ENCODE results near the gene FN1. TPM values are rescaled to one million over a fixed set of nuclear protein-coding genes. Genes with fewer than 3 reads are reported as not detected.
"Not testable (repeated sequence)": the region's sequence is repeated elsewhere in the genome, so short reads cannot be mapped to it uniquely, and the experiment has no call there.

Gene FN1
- total RNA-seq, 1 experiment from 2014 or later, result 11.1 TPM

DNA sequence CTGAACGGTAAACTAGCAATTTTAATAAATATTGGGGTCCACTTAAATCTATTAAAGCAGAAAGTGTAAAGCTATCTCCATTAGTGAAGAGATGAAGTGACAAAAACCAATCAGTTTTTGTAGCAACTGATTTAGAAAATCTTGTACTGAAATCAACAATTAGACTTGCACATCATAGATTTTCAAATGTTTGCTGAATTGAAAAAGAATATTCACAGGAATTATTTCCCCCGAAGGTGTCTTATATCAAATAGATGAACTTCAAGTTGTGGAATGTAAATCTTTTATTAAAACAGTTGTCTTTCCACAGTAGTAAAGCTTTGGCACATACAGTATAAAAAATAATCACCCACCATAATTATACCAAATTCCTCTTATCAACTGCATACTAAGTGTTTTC lies 75.3 kb downstream of the FN1 start (continued):
- TF ChIP-seq, protein P1, sequence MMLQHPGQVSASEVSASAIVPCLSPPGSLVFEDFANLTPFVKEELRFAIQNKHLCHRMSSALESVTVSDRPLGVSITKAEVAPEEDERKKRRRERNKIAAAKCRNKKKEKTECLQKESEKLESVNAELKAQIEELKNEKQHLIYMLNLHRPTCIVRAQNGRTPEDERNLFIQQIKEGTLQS (IDR thresholded peaks at IDR 0.05), result no peak
- TF ChIP-seq POLR2AphosphoS5 (IDR thresholded peaks at IDR 0.05; ENCODE audit: low read depth, low read length), result no peak
- TF ChIP-seq, protein P2, sequence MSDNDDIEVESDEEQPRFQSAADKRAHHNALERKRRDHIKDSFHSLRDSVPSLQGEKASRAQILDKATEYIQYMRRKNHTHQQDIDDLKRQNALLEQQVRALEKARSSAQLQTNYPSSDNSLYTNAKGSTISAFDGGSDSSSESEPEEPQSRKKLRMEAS (IDR thresholded peaks at IDR 0.05), result no peak
- TF ChIP-seq TCF7L2 (IDR thresholded peaks at IDR 0.05; ENCODE audit: borderline replicate concordance, extremely low read depth, insufficient read depth, insufficient read length), result no peak

DNA sequence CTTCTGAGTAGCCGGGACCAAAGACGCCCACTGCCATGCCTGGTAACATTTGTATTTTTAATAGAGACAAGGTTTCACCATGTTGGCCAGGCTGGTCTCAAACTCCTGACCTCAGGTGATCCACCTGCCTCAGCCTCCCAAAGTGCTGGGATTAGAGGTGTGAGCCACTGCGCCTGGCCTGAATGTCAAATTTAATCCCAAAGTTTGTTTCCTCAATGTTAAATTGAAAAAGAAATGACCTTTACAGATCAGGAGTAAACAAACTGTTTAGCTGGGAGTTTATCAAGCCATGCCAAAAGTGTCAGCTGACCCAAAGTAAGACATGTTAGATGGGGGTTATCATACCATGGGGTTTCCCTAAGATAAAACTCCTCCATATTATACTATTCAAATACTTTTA lies 75.8 kb downstream of the FN1 start:
- intact Hi-C loops (cut with micrococcal nuclease); H3K27ac ChIP-seq (ENCODE audit: low read depth, low read length); H3K4me1 ChIP-seq (ENCODE audit: control insufficient read depth in 1 of 2, insufficient read depth in 2 of 2, low read length in 2 of 2); H3K4me3 ChIP-seq (replicated peaks in 1 of 2; ENCODE audit: low read depth in 1 of 2, low read length in 2 of 2); ATAC-seq; BruUV-seq (replicated peaks); H3K9ac ChIP-seq (ENCODE audit: low read length); DNase-seq (ENCODE audit: low read depth, low spot score); H3K79me2 ChIP-seq (ENCODE audit: insufficient read depth, low read length); RAD21 ChIA-PET (ENCODE audit: low non-redundant PET in 1 of 2, low total read pairs in 2 of 2, uncharacterized antibody in 2 of 2, unreplicated experiment in 2 of 2); H3K27me3 ChIP-seq (ENCODE audit: insufficient read depth, low read length); H2AFZ ChIP-seq (ENCODE audit: low read depth, low read length, poor library complexity, severe bottlenecking); H3K9me2 ChIP-seq (ENCODE audit: insufficient read depth); H3K9me3 ChIP-seq (ENCODE audit: control insufficient read depth in 1 of 2, insufficient read depth in 1 of 2, low read depth in 1 of 2, low read length in 2 of 2); H3K4me2 ChIP-seq (ENCODE audit: low read length); CTCF ChIA-PET; POLR2A ChIA-PET; H4K20me1 ChIP-seq (ENCODE audit: insufficient read depth): not testable (repeated sequence)
- peaks cover 0 to 11% of the 10 kb centered on the region in 2 experiments; a peak in 2 of 4 replicates for H3K36me3 ChIP-seq (ENCODE audit: control insufficient read depth in 1 of 2, insufficient read depth in 2 of 2, low read length in 2 of 2)

DNA sequence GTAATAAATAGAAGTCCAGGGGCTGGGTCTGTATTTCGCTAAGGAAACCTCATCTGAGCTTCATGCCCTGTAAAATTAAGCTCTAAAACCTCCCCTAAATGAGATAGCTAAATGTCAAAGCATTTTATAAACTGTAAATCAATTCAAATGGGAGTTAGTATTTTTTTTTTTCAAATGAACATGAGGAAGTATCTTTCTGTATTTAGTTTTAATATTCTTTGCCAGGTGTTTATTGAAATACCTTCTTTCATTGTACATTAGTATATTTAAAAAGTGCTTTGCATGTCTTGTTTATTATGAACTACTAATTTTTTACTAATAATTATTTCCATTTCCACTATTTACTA lies 76.3 kb downstream of the FN1 start:
- POLR2A ChIA-PET, result no interaction called here
- no peak for ATAC-seq
- H3K27me3 ChIP-seq (ENCODE audit: insufficient read depth, low read length), result no peaks in the 10 kb centered on the region

More for the DNA sequence above, 76.3 kb downstream of the FN1 start:
- Histone ChIP-seq H3K79me2 (ENCODE audit: insufficient read depth, low read length) (no peaks in the 10 kb centered on the region), H4K20me1 (ENCODE audit: insufficient read depth) (no peaks in the 10 kb centered on the region), H3K4me2 (ENCODE audit: low read length) (no peak overlapping the region), H3K4me1 (ENCODE audit: control insufficient read depth in 1 of 2, insufficient read depth in 2 of 2, low read length in 2 of 2) (no peaks in the 10 kb centered on the region), H3K9me3 (ENCODE audit: control insufficient read depth in 1 of 2, insufficient read depth in 1 of 2, low read depth in 1 of 2, low read length in 2 of 2) (no peaks in the 10 kb centered on the region), H3K4me3 (replicated peaks in 1 of 2; ENCODE audit: low read depth in 1 of 2, low read length in 2 of 2) (no peak overlapping the region), H3K9me2 (ENCODE audit: insufficient read depth) (no peaks in the 10 kb centered on the region), H3K27ac (ENCODE audit: low read depth, low read length) (no peak overlapping the region), H2AFZ (ENCODE audit: low read depth, low read length, poor library complexity, severe bottlenecking) (no peak overlapping the region), H3K36me3 (ENCODE audit: control insufficient read depth in 1 of 2, insufficient read depth in 2 of 2, low read length in 2 of 2) (peaks cover 0 to 11% of the 10 kb centered on the region in 2 experiments; a peak in 2 of 4 replicates), H3K9ac (ENCODE audit: low read length) (no peak overlapping the region)
- no TSS peak for BruUV-seq (replicated peaks)
- no peak for DNase-seq (ENCODE audit: low read depth, low spot score)
- RAD21 ChIA-PET (ENCODE audit: low non-redundant PET in 1 of 2, low total read pairs in 2 of 2, uncharacterized antibody in 2 of 2, unreplicated experiment in 2 of 2), result no interaction called here
- CTCF ChIA-PET, result no interaction called here
- intact Hi-C loops (cut with micrococcal nuclease), result no loop called here
- TF ChIP-seq, protein P1 (IDR thresholded peaks at IDR 0.05), result no peak
- no peak for TF ChIP-seq ZFX (IDR thresholded peaks at IDR 0.05)
- no peak for TF ChIP-seq EZH2phosphoT487 (IDR thresholded peaks at IDR 0.05; ENCODE audit: borderline replicate concordance)
- TF ChIP-seq CEBPB (IDR thresholded peaks at IDR 0.05; ENCODE audit: low read depth), result no peak
- TF ChIP-seq FOSL1 (IDR thresholded peaks at IDR 0.05; ENCODE audit: low read depth), result no peak
- TF ChIP-seq SP1 (IDR thresholded peaks at IDR 0.05; ENCODE audit: low read depth), result no peak
- TF ChIP-seq POLR2AphosphoS5 (IDR thresholded peaks at IDR 0.05; ENCODE audit: low read depth, low read length), result no peak
- TF ChIP-seq POLR2A (IDR thresholded peaks at IDR 0.05; ENCODE audit: borderline replicate concordance, extremely low read depth, insufficient read depth, insufficient read length), result no peak
- no peak for TF ChIP-seq SRF (IDR thresholded peaks at IDR 0.05; ENCODE audit: low read depth)
- TF ChIP-seq, protein P3, sequence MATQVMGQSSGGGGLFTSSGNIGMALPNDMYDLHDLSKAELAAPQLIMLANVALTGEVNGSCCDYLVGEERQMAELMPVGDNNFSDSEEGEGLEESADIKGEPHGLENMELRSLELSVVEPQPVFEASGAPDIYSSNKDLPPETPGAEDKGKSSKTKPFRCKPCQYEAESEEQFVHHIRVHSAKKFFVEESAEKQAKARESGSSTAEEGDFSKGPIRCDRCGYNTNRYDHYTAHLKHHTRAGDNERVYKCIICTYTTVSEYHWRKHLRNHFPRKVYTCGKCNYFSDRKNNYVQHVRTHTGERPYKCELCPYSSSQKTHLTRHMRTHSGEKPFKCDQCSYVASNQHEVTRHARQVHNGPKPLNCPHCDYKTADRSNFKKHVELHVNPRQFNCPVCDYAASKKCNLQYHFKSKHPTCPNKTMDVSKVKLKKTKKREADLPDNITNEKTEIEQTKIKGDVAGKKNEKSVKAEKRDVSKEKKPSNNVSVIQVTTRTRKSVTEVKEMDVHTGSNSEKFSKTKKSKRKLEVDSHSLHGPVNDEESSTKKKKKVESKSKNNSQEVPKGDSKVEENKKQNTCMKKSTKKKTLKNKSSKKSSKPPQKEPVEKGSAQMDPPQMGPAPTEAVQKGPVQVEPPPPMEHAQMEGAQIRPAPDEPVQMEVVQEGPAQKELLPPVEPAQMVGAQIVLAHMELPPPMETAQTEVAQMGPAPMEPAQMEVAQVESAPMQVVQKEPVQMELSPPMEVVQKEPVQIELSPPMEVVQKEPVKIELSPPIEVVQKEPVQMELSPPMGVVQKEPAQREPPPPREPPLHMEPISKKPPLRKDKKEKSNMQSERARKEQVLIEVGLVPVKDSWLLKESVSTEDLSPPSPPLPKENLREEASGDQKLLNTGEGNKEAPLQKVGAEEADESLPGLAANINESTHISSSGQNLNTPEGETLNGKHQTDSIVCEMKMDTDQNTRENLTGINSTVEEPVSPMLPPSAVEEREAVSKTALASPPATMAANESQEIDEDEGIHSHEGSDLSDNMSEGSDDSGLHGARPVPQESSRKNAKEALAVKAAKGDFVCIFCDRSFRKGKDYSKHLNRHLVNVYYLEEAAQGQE (IDR thresholded peaks at IDR 0.05; ENCODE audit: low read depth), result no peak
